Transverse colon (tissue), 3 donors: ENCODE measurements around the gene PPP1R15B.
"Not testable (repeated sequence)": the region's sequence is repeated elsewhere in the genome, so short reads cannot be mapped to it uniquely, and the experiment has no call there.

ENCODE experiments used
- CTCF ChIP-seq, 5 experiments: fragments of 200-600 bp in 3 of 5; fragments of 450-650 bp in 2 of 5; sonication (generic) in 3 of 5; IDR thresholded peaks; 1 replicate in 2 of 5; 2 replicates in 3 of 5; pipeline ENCODE4 v1.5.1; 2016 to 2017; ENCODE audit warnings: antibody characterized with exemption in 5 of 5, inconsistent platforms in 3 of 5, mild to moderate bottlenecking in 2 of 5, moderate library complexity in 1 of 5
- POLR2A ChIP-seq: fragments of 450-650 bp; IDR thresholded peaks from one replicate; pipeline ENCODE4 v1.6.1; 2016; ENCODE audit warnings: antibody characterized with exemption, mild to moderate bottlenecking, moderate library complexity

- not testable (repeated sequence) for TF ChIP-seq POLR2A; CTCF (IDR thresholded peaks at IDR 0.05)
These were observed 10.6 kb upstream of the PPP1R15B start for GRCh38 chr1:204422061-204422705.
